ENCODE data around the gene SLC17A7.
A peak's percentile ranks its signal among the peaks of the same experiment; 100 is the strongest.
"Not testable (repeated sequence)": the region's sequence is repeated elsewhere in the genome, so short reads cannot be mapped to it uniquely, and the experiment has no call there.

SLC17A7 gene

GRCh38 chr19:49469828-49470614 is 28.7 kb upstream of the SLC17A7 start:
- no peak for DNase-seq

DNA sequence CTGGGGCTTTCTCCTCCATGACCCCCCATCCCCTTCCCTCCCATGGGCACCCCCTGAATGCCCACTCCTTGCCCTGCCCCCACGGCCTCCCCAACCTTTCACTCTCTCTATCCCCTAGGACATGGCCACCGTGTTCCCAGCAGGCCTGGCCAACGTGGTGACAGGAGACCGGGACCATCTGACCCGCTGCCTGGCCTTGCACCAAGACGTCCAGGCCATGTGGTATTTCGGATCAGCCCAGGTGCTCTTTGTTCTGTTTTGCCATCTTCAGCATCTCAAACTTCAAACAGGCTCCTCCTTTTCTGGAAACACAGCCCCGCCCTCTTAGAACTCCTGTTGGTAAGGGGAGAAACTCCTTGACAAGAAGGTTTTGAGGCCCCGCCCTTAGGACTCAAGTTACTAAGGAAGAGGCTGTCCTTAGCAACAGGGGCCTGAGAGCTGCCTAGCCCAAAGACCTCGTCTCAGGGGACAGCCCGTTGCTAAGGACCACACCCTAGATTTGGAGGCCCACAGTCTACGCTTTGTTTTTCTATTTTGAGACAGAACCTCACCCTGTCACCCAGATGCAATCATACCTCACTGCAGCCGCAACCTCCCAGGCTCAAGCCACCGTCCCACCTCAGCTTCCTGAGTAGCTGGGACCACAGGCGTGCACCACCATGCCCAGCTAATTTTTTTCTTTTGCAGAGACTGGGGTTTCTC is 27.6 kb upstream of the SLC17A7 start:
- no peak for DNase-seq

DNA sequence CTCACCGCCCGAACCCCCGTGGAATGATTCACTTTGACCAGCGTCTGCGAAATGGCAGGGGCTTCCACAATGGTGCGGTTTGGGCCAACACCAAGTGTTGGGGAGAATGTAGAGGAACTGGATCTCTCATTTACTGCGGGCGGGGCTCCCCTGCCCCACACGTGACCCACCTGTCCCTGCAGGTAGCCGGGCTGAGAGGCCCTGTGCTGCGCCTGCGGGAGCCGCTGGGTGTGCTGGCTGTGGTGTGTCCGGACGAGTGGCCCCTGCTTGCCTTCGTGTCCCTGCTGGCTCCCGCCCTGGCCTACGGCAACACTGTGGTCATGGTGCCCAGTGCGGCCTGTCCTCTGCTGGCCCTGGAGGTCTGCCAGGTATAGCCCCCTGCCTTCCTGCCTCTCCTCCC is 26.9 kb upstream of the SLC17A7 start:
- DNase-seq = no peak

GRCh38 chr19:49465371-49465770 is 24.0 kb upstream of the SLC17A7 start:
- no peak for DNase-seq

GRCh38 chr19:49463960-49464740 is 22.8 kb upstream of the SLC17A7 start:
- DNase-seq = no peak

DNA sequence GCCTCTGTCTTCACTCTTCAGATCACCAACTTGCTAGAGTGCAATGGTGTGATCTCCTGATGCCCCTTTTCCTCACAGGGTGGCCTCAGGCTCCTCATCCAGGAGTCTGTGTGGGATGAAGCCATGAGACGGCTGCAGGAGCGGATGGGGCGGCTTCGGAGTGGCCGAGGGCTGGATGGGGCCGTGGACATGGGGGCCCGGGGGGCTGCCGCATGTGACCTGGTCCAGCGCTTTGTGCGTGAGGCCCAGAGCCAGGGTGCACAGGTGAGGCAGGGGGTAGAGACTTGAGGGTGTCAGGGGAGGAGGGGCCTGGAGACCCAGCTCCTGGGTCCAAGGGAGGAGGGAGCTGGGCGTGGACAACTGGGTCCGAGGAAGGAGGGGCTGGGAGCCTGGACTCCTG is 21.2 kb upstream of the SLC17A7 start:
- DNase-seq = no peak

- DNase-seq = no peak
These were observed 20.3 kb upstream of the SLC17A7 start for GRCh38 chr19:49461656-49462055.

DNA sequence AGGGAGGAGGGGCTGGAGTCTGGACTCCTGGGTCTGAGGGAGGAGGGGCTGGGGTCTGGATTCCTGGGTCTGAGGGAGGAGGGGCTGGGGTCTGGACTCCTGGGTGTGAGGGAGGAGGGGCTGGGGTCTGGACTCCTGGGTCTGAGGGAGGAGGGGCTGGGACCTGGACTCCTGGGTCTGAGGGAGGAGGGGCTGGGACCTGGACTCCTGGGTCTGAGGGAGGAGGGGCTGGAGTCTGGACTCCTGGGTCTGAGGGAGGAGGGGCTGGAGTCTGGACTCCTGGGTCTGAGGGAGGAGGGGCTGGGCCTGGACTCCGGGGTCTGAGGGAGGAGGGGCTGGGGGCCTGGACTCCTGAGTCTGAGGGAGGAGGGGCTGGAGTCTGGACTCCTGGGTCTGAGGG is 19.8 kb upstream of the SLC17A7 start:
- DNase-seq = not testable (repeated sequence)

- DNase-seq = no peak
These were observed 18.1 kb upstream of the SLC17A7 start for GRCh38 chr19:49459388-49459787.

GRCh38 chr19:49458567-49458903 is 17.2 kb upstream of the SLC17A7 start:
- DNase-seq = no peak

GRCh38 chr19:49456326-49456725 is 15.0 kb upstream of the SLC17A7 start:
- DNase-seq = no peak

GRCh38 chr19:49455773-49456172 is 14.4 kb upstream of the SLC17A7 start:
- DNase-seq = no peak

GRCh38 chr19:49453757-49454240 is 12.5 kb upstream of the SLC17A7 start:
- DNase-seq = no peak

DNA sequence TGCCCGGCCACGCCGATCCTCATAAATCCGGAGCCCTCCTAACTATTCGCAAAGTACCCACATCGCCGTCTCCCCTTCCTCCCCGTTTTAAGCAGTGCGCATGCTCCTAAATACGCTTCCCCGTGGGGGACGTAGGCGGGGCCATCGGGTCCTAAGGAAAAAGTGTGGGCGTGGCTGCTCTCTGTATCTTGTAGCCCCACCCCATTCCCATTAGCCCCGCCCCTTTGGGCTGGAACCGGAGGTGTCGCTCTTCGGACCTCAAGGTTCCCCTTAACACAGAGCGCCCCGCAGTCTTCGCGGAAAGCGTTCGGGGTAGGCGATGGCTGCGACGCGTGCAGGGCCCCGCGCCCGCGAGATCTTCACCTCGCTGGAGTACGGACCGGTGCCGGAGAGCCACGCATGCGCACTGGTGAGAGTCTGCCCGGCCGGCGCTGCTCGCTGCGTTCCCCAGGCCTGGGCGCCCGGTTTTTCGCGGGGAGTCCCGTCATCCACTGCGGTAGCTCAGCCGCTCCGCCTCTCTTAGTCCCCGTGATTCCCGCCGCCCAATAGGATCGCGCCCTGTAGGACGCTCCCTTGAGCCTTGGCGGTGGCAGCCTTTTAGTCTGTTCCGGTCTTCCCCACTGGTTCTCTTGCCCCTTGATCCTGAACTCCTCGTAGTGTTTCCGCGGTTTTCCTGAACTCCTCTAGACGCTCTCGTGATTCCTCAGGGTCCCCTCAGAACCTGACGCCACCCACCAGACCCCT is 11.9 kb upstream of the SLC17A7 start, which contains the start of gene ALDH16A1:
TSS of gene ALDH16A1 (plus strand) at position 213 of the 744 bp plus-strand sequence. CDS start at position 320, 107 bp downstream.
- peak; percentile 96 for DNase-seq

GRCh38 chr19:49451430-49452181 is 10.3 kb upstream of the SLC17A7 start, which contains the start of gene PIH1D1:
Gene PIH1D1 (minus strand): TSS chr19:49451814. CDS start chr19:49451574, 240 bp downstream.
- peak; percentile 97 for DNase-seq

DNA sequence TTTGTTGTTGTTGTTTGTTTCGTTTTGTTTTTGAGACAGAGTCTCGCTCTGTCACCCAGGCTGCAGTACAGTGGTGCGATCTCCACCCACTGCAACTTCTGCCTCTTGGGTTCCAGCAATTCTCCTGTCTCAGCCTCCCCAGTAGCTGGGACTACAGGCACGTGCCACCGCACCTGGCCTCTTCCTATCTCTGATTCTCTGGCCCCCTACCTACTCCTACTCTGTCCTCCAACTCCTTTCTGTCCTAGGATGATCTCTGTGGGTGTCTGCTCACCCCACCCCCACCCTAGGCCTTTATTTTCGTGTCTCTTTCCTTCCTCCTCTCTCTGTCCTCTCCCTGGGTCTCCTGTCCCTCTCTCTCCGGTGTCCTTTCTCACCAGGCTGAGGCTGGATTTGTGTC is 9.1 kb upstream of the SLC17A7 start:
- no peak for DNase-seq

GRCh38 chr19:49448432-49448786 is 7.1 kb upstream of the SLC17A7 start:
- no peak for DNase-seq

DNA sequence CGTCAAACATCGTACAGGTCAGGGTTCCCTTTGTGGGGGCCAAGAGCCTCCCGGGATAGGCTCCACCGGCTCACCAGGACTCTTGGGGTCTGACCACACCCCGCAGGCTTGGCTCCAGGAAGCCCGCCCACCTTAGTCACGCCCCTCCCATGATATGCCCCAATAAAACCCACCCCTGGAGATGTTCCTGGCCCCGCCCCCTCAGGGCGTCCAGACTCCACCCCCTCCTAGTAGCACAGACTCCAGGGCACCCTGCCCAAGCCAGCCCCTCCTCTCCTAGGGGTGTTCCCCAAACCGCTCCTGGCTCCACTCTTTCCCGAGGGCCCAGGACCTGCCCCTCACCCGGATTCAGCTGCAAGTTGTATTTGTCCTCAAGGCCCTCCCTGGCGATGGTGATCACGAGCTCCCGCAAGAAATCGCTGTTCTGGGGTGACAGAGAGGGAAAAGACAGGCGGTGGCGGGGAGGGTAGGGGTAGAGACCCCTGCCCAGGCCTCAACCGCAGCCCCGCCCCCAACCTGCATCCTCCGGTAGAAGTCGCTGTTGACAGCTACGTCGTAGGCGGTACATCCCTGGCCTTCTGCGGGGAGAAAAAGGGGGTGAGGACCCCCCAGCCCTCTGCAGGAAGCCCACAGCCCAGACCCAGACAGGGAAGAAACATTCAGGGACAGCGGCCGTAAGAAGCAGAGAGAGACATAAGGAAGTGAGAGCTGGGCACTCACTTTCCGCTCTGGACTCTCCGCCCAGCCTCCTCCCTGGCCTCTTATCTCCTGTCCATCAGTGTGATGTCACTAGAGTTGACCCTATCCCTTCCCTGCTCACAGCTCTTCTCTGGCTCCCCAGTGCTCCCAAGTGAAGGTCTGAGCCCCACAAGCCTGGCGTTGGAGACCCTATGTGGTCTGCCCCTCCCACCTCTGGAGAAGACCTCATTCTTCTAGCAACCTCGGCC is 6.4 kb upstream of the SLC17A7 start:
- no peak for DNase-seq

- no peak for DNase-seq
These were observed 4.7 kb upstream of the SLC17A7 start for GRCh38 chr19:49445997-49446396.

GRCh38 chr19:49444100-49444700 is 2.9 kb upstream of the SLC17A7 start:
- not testable (repeated sequence) for DNase-seq

All from NCI-H1092 treated with DMSO at 0.1 percent for 48 hours (cell line).